ENCODE results near the gene TEX48. TPM values are rescaled to one million over a fixed set of nuclear protein-coding genes. Genes with fewer than 3 reads are reported as not detected.

Gene TEX48
- total and polyA plus RNA-seq, 2 donors (not counting 1 experiment from before 2014, with no cell fraction given), result not detected

- H3K4me1 ChIP-seq (ENCODE audit: control insufficient read depth in 2 of 2, insufficient read depth in 2 of 2, low read length in 2 of 2), result no peaks in the 10 kb centered on the region
- H3K27ac ChIP-seq (ENCODE audit: low read length in 2 of 2), result no peak overlapping the region
- intact Hi-C loops (cut with micrococcal nuclease), result loop anchor here (5.0 kb wide), 1 partner anchor 133 kb away; no protein-coding TSS in a partner anchor
- H3K4me3 ChIP-seq (ENCODE audit: control extremely low read depth in 1 of 5, extremely low read depth in 1 of 5, insufficient read depth in 1 of 5, low read depth in 2 of 5, low read length in 4 of 5), result no peak overlapping the region
- TF ChIP-seq EZH2 (IDR thresholded peaks at IDR 0.05; ENCODE audit: borderline replicate concordance, insufficient read depth, low read depth, low read length, poor library complexity, severe bottlenecking) (no peak), CTCF (IDR thresholded peaks at IDR 0.05) (no peak)
- POLR2A ChIA-PET, result interaction anchor here (0.5 kb wide), 1 partner anchor 20 kb away, joined by 7 read pairs; no protein-coding TSS in a partner anchor
- H3K27me3 ChIP-seq (replicated peaks in 1 of 4; ENCODE audit: control extremely low read depth in 1 of 4, control insufficient read depth in 3 of 4, insufficient read depth in 4 of 4, low read length in 3 of 4), result no peaks in the 10 kb centered on the region
- H3K9me3 Mint-ChIP-seq (ENCODE audit: insufficient read depth), result no peaks in the 10 kb centered on the region
- H2AFZ ChIP-seq (ENCODE audit: insufficient read depth, low read depth, low read length, poor library complexity, severe bottlenecking), result no peak overlapping the region
- DNase-seq (no peak), ATAC-seq (ENCODE audit: low read depth) (no peak)
- H3K79me2 ChIP-seq (ENCODE audit: control insufficient read depth, insufficient read depth, low read length), result no peaks in the 10 kb centered on the region
- H3K4me2 ChIP-seq (replicated peaks; ENCODE audit: low read depth, low read length, poor library complexity, severe bottlenecking), result no peak overlapping the region
- H3K36me3 ChIP-seq (replicated peaks in 1 of 2; ENCODE audit: control extremely low read depth in 1 of 2, control insufficient read depth in 1 of 2, extremely low read depth in 1 of 2, insufficient read depth in 2 of 2, low read length in 1 of 2), result no peaks in the 10 kb centered on the region
- H3K4me1 Mint-ChIP-seq, result no peaks in the 10 kb centered on the region
- H4K20me1 ChIP-seq (ENCODE audit: control insufficient read depth, insufficient read depth, low read length, poor library complexity, severe bottlenecking), result no peaks in the 10 kb centered on the region
- no peaks in the 10 kb centered on the region for H3K9me3 ChIP-seq (ENCODE audit: control extremely low read depth in 1 of 3, control insufficient read depth in 2 of 3, insufficient read depth in 1 of 3, low read length in 2 of 3)
- no peak overlapping the region for H3K27ac Mint-ChIP-seq
- H3K27me3 Mint-ChIP-seq, result peaks cover 27% of the 10 kb centered on the region
- H3K9ac ChIP-seq (ENCODE audit: low read length), result no peak overlapping the region
- CTCF ChIA-PET, result interaction anchor here (3.3 kb wide), 1 partner anchor 11 kb away, joined by 13 read pairs; the partner anchor contains the start of gene TEX48
- H3K4me3 Mint-ChIP-seq, result no peak overlapping the region
Measured at GRCh38 chr9:114669961-114670360, 12.0 kb downstream of the TEX48 start.

DNA sequence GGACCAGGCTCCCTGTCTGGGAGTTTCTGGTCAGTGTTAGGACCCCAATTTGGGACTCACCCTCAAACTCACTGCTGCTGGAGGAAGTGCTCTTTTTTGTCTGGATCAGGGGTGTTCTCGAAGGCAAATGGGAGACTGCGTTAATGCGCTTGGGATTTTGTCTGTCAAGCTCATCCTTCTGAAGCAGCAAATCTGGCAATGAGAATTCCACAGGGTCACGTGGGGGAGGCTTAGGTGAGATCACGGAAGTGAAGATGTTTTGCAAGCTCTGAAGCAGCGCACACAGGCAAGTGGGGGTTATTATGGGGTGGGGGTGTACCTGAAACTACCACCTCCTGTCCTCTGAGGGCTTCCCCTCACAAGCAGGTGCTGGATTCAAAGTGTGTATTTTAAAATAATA is 13.8 kb downstream of the TEX48 start:
- no peaks in the 10 kb centered on the region for H3K9me3 ChIP-seq (ENCODE audit: control extremely low read depth in 1 of 3, control insufficient read depth in 2 of 3, insufficient read depth in 1 of 3, low read length in 2 of 3)
- H3K79me2 ChIP-seq (ENCODE audit: control insufficient read depth, insufficient read depth, low read length), result no peaks in the 10 kb centered on the region
- H3K27me3 Mint-ChIP-seq, result peaks cover 17% of the 10 kb centered on the region
- WGBS (ENCODE audit: insufficient coverage), result 93% methylated on average over 4 of the region's 6 CpGs
- no peak overlapping the region for H3K27ac Mint-ChIP-seq
- no peak overlapping the region for H3K27ac ChIP-seq (ENCODE audit: low read length in 2 of 2)
- no peak overlapping the region for H3K4me3 Mint-ChIP-seq
- ChIA-PET POLR2A (no interaction called here), CTCF (no interaction called here)
- no peak overlapping the region for H3K4me2 ChIP-seq (replicated peaks; ENCODE audit: low read depth, low read length, poor library complexity, severe bottlenecking)
- no peaks in the 10 kb centered on the region for H4K20me1 ChIP-seq (ENCODE audit: control insufficient read depth, insufficient read depth, low read length, poor library complexity, severe bottlenecking)
- intact Hi-C loops (cut with micrococcal nuclease), result loop anchor here (5.0 kb wide), 1 partner anchor 131 kb away; no protein-coding TSS in a partner anchor
- no peaks in the 10 kb centered on the region for H3K9me3 Mint-ChIP-seq (ENCODE audit: insufficient read depth)
- TF ChIP-seq CTCF (IDR thresholded peaks at IDR 0.05), result no peak
- no peak for TF ChIP-seq EZH2 (IDR thresholded peaks at IDR 0.05; ENCODE audit: borderline replicate concordance, insufficient read depth, low read depth, low read length, poor library complexity, severe bottlenecking)
- no peak overlapping the region for H3K9ac ChIP-seq (ENCODE audit: low read length)
- no peaks in the 10 kb centered on the region for H3K4me1 Mint-ChIP-seq
- no peak for ATAC-seq (ENCODE audit: low read depth)
- H3K27me3 ChIP-seq (replicated peaks in 1 of 4; ENCODE audit: control extremely low read depth in 1 of 4, control insufficient read depth in 3 of 4, insufficient read depth in 4 of 4, low read length in 3 of 4), result no peaks in the 10 kb centered on the region
- no peaks in the 10 kb centered on the region for H3K4me1 ChIP-seq (ENCODE audit: control insufficient read depth in 2 of 2, insufficient read depth in 2 of 2, low read length in 2 of 2)
- H2AFZ ChIP-seq (ENCODE audit: insufficient read depth, low read depth, low read length, poor library complexity, severe bottlenecking), result no peak overlapping the region
- no peaks in the 10 kb centered on the region for H3K36me3 ChIP-seq (replicated peaks in 1 of 2; ENCODE audit: control extremely low read depth in 1 of 2, control insufficient read depth in 1 of 2, extremely low read depth in 1 of 2, insufficient read depth in 2 of 2, low read length in 1 of 2)
- H3K4me3 ChIP-seq (ENCODE audit: control extremely low read depth in 1 of 5, extremely low read depth in 1 of 5, insufficient read depth in 1 of 5, low read depth in 2 of 5, low read length in 4 of 5), result no peak overlapping the region
- no peak for DNase-seq
